ENCODE measurements around the gene TENM3.

Gene TENM3

GRCh38 chr4:182513587-182514291 is 270.5 kb downstream of the TENM3 start:
- TF ChIP-seq CTCF (IDR thresholded peaks at IDR 0.05; ENCODE audit: low read depth, low read length, missing control alignments): no peak
- no peak for DNase-seq (ENCODE audit: extremely low read depth, low read depth)
- no peak overlapping the region for H3K4me3 ChIP-seq (replicated peaks; ENCODE audit: low read depth, low read length)

GRCh38 chr4:182518421-182518820 is 275.2 kb downstream of the TENM3 start:
- no peak for DNase-seq (ENCODE audit: extremely low read depth, low read depth)
- TF ChIP-seq CTCF (IDR thresholded peaks at IDR 0.05; ENCODE audit: low read depth, low read length, missing control alignments): no peak
- H3K4me3 ChIP-seq (replicated peaks; ENCODE audit: low read depth, low read length): no peak overlapping the region

- no peak for TF ChIP-seq CTCF (IDR thresholded peaks at IDR 0.05; ENCODE audit: low read depth, low read length, missing control alignments)
- no peak overlapping the region for H3K4me3 ChIP-seq (replicated peaks; ENCODE audit: low read depth, low read length)
- no peak for DNase-seq (ENCODE audit: extremely low read depth, low read depth)
Measured at GRCh38 chr4:182519528-182519927, 276.3 kb downstream of the TENM3 start.

GRCh38 chr4:182521011-182521410 is 277.8 kb downstream of the TENM3 start:
- TF ChIP-seq CTCF (IDR thresholded peaks at IDR 0.05; ENCODE audit: low read depth, low read length, missing control alignments): no peak
- H3K4me3 ChIP-seq (replicated peaks; ENCODE audit: low read depth, low read length): no peak overlapping the region
- no peak for DNase-seq (ENCODE audit: extremely low read depth, low read depth)

GRCh38 chr4:182528819-182529218 is 285.6 kb downstream of the TENM3 start:
- H3K4me3 ChIP-seq (replicated peaks; ENCODE audit: low read depth, low read length): no peak overlapping the region
- DNase-seq (ENCODE audit: extremely low read depth, low read depth): no peak
- TF ChIP-seq CTCF (IDR thresholded peaks at IDR 0.05; ENCODE audit: low read depth, low read length, missing control alignments): no peak

GRCh38 chr4:182530451-182530850 is 287.2 kb downstream of the TENM3 start:
- no peak for DNase-seq (ENCODE audit: extremely low read depth, low read depth)
- no peak for TF ChIP-seq CTCF (IDR thresholded peaks at IDR 0.05; ENCODE audit: low read depth, low read length, missing control alignments)
- no peak overlapping the region for H3K4me3 ChIP-seq (replicated peaks; ENCODE audit: low read depth, low read length)

All from HFF-Myc (cell line).